ENCODE results near the gene SV2A.
"Not testable (repeated sequence)": the region's sequence is repeated elsewhere in the genome, so short reads cannot be mapped to it uniquely, and the experiment has no call there.

SV2A gene, protein sequence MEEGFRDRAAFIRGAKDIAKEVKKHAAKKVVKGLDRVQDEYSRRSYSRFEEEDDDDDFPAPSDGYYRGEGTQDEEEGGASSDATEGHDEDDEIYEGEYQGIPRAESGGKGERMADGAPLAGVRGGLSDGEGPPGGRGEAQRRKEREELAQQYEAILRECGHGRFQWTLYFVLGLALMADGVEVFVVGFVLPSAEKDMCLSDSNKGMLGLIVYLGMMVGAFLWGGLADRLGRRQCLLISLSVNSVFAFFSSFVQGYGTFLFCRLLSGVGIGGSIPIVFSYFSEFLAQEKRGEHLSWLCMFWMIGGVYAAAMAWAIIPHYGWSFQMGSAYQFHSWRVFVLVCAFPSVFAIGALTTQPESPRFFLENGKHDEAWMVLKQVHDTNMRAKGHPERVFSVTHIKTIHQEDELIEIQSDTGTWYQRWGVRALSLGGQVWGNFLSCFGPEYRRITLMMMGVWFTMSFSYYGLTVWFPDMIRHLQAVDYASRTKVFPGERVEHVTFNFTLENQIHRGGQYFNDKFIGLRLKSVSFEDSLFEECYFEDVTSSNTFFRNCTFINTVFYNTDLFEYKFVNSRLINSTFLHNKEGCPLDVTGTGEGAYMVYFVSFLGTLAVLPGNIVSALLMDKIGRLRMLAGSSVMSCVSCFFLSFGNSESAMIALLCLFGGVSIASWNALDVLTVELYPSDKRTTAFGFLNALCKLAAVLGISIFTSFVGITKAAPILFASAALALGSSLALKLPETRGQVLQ

DNA sequence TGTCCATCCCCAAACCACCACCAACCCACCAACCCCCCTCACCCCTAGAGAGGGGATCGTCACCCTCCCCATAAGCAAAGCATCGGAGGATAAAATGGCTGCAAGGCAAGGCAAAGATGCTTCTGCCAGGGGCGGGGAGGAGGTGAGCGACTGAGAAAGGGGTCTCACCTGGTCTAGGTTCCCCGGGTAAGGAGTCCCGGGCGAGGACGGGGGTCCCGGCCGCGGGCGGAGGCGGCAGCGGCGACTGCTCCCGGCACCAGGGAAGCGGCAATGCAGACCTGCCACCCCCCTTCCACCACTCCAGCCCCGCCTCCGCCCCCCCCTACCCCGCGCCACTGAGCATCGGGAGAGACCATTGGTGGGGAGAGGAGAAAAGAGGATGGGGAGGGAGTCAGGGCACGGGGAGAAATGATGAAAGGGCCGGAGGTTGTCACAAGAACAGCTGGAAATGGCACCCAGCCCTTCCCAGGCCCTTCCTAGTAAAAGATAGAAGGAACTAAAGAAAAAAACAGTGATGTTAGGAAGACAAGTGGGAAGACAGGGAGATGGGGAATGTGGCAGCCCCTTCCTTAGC lies at the start of gene SV2A:
TSS of gene SV2A (minus strand) at position 274 of the 574 bp plus-strand sequence. CDS start 4,004 bp downstream, outside the sequence.
- peak; percentile 52 for DNase-seq

DNA sequence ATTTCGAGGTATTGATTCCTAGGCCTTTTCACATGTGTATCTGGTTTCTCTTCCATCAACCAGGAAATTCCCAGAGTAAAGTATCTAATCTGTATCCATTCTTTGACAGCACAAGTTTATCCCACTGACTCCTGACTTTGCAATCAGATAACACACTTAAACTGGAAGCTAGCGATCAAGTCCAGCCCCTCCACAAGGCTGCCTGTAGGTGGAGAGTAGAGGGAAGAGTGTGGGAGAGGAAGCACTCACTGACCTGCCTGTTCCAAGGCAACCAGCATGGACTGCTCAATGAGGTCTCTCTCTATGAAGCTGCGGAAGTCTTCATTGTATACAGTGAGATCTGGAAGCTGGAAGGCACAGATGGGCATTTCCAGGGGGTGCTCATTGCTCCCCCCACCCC lies 49.4 kb upstream of the SV2A start:
- no peak for DNase-seq

DNA sequence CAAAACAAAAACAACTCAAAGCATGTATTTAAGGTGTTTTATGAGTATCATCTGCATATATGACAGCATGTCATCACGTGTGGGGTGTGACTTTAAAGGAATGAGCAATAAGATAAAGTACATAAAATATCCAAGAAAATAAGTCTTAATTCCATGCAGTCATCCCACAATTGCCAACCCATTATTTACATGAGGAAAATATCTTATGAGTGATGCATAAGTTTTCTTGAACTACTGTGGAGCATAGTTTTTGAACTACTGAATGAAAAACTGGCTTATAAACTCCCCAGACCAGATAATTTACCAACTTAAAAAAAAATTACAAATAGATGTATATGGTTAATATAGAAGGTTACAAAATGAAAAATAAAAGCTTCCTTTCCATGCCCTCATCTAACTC lies 48.8 kb upstream of the SV2A start:
- DNase-seq: no peak

DNA sequence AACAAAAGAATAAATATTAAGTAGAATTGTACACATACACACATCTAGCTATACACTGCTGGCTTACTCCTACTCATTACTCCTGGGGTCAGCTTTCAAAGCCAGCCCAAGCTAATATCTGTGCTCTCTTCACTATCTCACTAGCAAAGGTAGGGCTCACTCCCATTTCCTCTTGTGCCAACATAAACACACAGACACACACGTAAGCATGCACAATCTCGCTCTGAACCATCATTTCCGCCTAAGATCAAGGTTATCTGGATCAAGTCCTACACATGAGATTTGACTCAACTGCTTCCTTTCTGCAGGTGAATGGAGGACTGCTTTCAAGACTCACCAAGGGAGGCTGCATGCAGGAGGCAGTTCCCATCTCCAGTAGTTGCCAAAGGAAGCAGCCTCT lies 47.8 kb upstream of the SV2A start:
- DNase-seq: no peak

DNA sequence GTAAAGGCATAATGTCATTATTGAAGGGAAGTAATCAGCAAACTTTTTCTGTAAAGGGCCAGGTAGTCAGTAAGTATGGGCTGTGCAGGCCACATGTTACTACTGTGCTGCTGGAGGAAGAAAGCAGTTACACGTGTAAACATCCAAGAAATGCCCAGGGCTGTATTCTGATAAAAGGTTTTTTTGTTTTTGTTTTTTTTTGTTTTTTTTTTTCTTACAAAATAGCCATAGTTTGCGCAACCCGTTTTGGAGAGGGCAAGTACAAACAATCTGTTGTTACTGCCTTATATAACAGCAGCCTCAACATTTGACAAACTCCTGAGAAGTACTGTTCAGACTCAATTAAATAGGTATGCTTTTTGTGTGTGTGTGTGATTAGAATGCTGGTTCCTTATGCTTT lies 45.7 kb upstream of the SV2A start:
- DNase-seq: no peak

DNA sequence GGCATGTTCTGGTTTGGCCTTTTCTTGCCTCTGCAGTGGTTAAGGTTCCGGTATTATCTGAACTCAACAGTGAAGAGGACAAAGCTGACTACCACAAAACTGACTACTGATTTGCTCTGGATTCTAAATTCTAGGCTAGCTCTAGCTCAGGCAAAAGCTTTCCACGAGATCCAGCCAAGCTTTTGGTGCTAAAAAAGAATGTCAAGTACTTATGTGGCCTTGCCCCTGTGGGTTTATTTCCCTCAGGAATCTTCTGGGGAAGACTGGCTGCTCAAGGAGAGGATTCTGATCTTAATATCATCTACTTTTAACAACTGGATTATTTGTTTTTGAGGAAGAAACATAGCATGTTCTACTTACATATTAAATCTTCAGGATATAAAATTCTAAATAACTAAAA lies 45.1 kb upstream of the SV2A start:
- DNase-seq: no peak

DNA sequence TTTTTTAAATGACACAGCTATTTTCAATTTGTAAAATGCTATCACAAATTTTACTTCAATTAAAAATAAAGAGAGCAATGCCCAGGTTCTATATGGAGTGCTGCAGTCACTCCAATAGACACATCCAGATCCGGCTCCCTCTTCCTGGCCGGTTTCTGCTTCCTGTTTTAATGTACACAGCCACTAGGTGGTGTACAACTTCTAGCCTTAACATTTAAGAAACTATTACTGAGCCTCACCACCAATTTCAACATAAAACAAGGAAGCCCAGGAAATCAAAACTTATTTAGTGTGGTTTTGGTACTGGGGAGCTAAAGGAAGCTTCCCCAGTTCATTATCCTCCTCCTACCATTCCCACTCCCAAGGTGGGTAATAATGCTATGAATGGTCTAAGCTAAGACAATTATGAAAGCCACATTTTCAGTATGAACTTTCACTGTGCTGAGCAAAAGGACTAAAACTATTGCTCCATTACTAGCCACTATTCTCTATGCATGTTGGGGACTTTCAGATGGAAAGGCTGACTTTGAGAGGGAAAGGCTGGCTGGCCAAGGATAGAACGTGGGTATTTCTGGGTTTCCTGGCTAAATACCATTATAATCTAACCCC lies 44.5 kb upstream of the SV2A start:
- DNase-seq: peak; percentile 20

DNA sequence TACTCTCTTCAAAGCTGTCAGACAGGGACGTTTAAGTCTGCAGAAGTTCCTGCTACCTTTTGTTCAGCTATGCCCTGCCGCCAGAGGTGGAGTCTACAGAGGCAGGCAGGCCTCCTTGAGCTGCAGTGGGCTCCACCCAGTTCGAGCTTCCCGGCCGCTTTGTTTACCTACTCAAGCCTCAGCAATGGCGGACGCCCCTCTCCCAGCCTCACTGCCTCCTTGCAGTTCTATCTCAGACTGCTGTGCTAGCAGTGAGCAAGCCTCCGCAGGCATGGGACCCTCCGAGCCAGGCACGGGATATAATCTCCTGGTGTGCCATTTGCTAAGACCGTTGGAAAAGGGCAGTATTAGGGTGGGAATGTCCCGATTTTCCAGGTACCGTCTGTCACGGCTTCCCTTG lies 39.9 kb upstream of the SV2A start:
- DNase-seq: not testable (repeated sequence)

DNA sequence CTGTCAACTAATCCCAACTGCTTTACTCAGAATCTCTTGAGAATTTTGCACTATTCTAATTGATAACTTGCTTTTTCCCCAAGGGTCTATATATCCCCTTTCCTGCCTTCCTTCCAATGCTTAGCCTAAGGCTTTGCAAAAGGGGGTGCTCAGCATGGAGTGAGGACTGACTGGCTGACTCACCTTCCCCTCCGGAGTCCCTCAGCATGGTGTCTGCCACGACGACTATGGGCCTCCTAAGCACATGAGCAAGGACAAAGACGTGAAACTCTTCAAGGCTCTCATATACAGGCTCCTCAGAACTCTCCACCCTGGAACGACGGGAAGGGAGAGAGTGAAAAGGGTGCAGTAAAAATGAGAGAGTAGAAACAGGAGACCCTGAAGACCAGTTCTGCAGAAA lies 32.3 kb upstream of the SV2A start:
- DNase-seq: no peak

DNA sequence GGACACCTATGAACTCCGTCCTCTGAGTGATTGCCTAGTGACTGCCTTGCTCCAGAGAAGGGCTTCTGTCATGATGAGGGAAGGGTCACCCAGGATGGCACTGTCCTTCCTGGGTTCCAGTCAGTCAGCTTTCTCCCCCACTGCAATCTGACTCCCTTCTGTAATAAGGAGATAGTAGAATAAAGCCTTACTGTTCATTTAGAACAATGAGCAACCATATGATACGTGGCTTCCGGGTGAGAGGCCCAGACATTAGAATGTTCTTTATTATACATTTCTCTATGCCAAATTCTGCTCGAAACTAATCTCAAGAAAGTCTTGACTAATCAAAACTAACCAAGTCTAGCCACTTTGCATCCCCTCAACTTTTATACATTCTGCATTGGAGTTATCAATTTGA lies 27.6 kb upstream of the SV2A start:
- DNase-seq: no peak

DNA sequence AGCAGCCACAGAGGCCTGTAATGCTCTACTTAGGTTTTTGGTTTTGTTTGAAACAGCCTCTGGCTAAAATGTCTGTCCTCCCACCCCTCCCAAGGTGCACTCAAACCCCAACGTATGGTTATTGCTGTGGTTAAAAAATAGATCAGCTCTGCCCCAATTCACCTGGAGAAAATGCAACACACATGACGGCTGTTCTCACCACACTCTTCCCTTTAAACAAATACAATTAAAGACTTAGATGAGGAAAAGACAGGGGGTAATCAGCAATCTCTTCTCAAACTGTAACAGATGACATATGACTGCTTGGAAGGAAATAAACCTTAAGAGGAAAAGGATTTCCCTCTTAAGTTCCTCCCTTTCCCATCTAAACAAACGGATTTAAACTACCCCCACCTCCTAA lies 25.2 kb upstream of the SV2A start:
- no peak for DNase-seq

DNA sequence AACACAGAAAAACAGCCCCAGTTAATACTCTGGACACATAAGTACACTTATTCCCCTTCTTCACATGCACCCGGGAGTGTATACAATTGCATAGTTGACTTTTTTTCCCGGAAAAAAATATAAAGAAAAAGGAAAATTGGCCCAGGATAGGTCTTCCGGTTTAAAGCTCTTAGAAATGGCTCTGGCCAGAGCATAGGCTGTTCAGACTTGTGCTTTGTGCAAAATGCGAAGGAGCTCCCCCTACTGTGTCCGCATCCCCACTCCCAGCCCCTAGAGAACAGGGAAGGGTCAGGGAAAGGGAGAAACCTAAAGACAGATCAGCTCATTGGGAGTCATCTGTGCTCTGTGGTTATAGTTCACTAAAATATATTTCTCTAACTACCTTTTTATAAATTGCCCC lies 24.6 kb upstream of the SV2A start:
- DNase-seq: no peak

DNA sequence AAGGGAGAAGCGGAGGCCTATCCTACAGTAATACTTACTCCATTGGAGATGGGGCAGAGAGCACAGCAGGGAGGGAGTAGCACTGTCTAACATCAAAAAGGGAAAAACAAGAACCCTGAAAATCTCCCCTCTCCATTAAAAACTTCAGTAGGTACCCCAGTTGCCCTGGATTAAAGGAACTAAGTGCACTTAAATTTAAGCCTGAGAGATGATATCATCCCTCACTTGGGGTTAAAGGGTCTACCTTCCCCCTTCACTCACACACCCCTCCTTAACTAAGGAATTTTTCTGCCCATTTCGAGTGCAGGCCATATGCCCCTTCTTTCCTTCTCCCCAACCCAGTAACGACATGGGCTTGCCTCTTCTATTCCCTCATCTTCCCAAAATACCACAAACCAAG lies 22.8 kb upstream of the SV2A start:
- no peak for DNase-seq

DNA sequence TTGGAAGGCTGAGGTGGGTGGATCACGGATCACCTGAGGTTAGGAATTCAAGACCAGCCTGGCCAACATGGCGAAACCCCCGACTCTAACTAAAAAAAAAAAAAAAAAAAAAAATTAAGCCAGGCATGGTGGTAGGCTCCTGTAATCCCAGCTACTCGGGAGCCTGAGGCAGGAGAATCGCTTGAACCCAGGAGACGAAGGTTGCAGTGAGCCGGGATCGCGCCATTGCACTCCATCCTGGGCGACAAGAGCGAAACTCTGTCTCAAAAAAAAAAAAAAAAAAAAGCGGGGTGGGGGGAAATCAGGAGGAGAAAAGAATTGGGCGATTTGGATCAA lies 21.0 kb upstream of the SV2A start:
- not testable (repeated sequence) for DNase-seq

DNA sequence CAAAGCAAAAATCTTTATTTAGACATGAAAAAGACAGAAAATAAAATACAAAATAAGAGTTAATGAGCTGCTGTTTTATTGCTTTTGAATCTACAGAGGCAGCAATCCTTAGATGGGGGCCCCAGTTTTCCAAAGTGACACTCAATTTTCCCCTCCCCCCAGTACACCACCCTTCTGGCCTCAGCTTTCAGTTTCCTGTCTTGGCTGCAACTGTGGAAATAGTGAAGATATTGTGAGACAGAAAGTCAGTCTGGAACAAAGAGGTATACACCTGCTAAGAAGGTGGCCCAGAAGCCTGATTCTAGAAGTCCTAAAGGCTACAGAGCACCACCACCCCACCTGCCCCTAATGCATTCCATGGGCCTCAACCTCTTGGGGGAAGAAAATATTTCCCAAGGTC lies 20.1 kb upstream of the SV2A start:
- DNase-seq: no peak

DNA sequence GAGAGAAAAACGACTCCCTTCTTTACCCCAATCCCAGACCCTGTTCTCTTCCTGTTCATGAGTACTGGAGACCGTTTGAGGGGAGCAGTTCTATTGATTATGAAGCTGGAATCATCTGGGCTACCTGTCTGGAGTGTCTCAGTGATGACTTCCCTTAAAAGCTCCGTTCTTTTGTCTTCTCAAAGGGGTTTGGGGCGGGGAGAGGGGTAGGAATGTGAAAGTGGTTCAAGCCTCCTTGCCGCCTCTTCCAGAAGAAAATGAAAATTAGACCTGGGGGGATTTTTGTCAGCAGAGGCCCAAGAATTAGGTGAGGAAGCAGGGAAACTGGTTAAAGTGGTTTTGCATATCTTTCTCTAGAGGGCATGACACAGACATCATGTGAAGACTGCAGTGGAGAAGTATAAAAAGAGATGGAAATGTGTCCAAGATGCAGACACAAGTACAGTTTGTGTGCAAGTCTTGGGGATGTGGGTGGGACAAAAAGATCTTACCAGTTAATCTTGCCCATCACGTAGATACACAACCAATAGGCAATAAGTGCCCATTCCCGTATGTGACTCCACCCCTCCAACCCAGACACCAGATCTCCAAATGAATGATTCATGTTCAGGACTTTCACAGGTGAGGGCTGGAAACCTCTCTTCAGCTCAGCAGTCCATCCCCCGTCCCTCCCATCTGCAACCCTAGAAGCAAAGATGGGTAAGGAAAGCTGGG lies 19.5 kb upstream of the SV2A start:
- DNase-seq: no peak

DNA sequence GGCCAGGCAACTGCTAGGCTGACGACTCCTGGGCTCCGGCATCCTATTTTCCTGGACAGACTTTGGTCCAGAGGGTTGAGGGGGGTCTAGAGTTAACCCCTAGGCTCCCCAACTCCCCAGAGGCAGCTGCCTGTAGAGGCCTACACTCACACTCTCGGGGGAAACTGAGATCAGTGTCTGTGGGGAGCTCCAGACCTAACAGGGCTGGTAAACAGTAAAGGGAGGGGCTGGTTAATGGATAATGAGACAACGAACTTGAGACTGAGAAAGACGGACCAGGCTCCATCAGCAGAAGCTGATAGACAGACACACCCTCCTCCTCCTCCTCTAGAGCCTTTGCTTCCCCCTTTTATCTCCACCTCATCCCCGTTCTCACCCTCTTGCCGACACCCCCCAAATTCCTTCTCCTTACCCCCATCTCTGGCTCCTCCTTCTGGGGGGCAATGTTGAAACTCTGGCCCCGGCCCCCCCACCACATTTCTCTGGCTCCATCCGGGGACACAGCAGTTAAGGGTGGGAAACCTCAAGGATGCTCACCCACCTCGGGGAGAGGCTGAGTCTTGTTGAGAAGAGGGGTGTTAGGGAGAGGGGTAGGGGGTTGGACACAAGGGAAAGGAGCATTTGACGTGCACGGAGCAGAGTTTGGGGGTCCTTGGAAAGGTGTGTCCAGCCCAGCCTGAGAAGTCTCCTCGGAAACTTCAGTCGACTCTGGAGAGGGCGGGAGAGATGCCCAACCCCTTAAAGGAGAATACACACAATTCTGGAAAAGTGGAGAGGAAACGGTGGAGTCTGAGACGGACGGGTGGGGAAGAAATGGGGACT lies 18.7 kb upstream of the SV2A start, which contains the start of gene MTMR11:
TSS of gene MTMR11 (minus strand) at position 710 of the 822 bp plus-strand sequence. CDS start at position 478, 232 bp downstream.
- no peak for DNase-seq

DNA sequence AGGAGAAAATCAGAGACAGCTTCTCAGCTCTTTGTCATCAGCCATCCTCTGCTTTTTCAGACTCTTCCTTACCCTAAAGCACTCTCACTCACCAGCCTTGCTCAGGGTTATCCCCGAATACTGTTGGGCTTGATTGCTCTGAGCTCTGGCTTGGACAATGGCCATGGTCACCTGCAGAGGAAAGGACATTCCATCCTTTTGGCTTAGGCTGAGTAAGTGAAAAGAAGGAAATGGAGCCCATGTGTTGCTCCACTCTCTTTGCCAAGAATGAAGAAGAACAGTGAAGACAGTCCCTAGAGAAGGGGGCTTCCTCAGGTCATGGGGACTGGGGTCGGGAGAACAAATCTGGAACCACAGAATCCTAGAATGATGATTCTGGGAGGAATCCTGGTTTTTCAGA lies 16.7 kb upstream of the SV2A start:
- DNase-seq: no peak

DNA sequence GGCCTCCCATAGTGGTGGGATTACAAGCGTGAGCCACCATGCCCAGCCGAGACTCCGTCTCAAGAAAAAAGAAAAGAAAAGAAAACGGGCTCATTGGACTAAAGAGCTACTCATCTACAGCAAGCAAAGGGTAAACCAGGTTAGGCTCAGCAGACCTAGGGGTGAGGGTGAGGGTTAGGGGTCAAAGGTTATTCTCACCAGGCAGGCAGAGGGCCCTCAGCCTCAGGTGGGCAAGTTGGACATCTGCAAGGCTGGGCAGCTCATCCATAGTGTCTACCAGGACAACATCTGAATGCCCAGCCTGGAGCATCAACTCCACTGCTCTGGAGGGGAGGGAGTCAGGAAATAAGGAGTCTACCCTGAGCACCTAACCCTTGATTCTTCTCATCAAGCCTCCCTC lies 15.6 kb upstream of the SV2A start:
- DNase-seq: no peak

DNA sequence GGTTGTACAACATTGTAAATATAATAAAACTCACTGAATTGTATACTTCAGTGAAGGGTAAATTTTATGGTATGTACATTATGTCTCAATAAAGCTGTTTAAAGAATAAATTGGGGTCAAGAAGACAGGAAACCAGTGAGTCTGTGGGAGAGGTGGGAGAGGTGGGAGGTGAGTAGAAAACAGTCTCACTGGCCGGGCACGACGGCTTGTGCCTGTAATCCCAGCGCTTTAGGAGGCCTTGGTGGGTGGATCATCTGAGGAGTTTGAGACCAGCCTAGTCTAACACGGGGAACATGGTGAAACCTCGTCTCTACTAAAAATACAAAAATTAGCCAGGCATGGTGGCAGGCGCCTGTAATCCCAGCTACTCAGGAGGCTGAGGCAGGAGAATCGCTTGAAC lies 14.8 kb upstream of the SV2A start:
- DNase-seq: no peak

DNA sequence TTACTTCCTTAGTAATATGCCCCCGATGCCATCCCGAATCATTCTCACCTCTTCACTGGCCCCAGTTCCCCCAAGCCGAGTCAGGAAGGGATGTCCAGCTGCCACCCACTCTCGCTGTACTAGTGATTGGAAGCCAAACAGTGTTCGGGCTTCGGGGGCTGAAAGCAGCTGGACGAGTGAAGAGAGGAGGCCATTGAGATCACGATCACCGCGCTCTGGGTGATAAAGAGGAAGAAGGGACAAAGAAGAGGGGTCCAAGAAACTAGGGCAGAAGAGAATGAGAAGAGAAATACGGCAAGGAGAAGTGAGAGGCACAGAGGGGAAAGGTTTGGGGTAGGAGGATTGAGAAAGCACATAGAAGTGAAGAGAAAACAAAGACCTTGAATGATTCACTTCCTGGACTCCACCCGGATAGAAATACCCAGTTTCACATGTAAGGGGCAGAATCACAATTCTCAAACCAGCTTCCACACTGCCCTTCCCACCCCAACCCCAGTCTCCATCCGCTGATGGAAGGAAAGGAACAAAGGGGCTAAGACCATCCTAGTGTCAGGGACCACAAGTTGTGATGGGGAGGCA lies 13.7 kb upstream of the SV2A start:
- DNase-seq: no peak

DNA sequence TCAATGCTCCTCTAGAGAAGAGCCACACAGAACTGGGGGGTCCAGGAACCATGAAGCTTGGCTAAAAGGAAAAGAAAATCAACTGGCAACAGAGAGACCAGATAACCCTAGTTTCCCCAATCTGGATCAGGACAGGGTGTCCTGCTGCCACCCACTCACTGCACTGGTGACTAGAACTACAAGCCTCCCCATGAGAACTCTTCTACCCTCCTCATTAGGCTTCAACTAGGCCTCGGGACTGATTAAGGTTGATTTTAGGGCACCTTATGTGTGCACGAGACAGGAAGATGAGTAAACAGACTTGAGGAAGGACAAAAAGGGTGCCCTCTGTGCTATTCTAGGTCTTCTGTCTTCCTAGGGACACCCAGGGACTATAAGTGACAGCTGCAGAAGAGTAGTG lies 12.2 kb upstream of the SV2A start:
- DNase-seq: no peak

Measured in activated naive CD4-positive, alpha-beta T cell treated with anti-CD3 and anti-CD28 coated beads, Interleukin-2, amount 50 U/mL, for 16 hours (primary cell).